BJ (cell line): ENCODE measurements around the gene SLC33A1. TPM values are rescaled to one million over a fixed set of nuclear protein-coding genes. Genes with fewer than 3 reads are reported as not detected.
"Not testable (repeated sequence)": the region's sequence is repeated elsewhere in the genome, so short reads cannot be mapped to it uniquely, and the experiment has no call there.

Experiments used
- CTCF ChIA-PET: fragments of 350-600 bp; formaldehyde crosslinking; extraction: SDS; loops from one replicate; lab custom pipeline; 2021; ENCODE audit warnings: antibody characterized with exemption, inconsistent platforms; lab: Yijun Ruan, JAX
- POLR2A ChIA-PET: fragments of 300-600 bp; sonication (Branson Sonifier 250); formaldehyde crosslinking; extraction: SDS; loops from one replicate; lab custom pipeline; 2021; ENCODE audit warnings: antibody characterized with exemption; lab: Charles Lee
- DNase-seq: peaks from one replicate; pipeline ENCODE4 v3.0.0-alpha.2; 2011; ENCODE audit warnings: low read depth
- H3K27me3 ChIP-seq: 2 replicates; pipeline ENCODE4 v1.6.0; 2011; ENCODE audit warnings: low read length; ENCODE audit not compliant: control insufficient read depth, insufficient read depth
- H3K36me3 ChIP-seq: 2 replicates; pipeline ENCODE4 v1.5.1; 2011; ENCODE audit warnings: low read length; ENCODE audit not compliant: control insufficient read depth, insufficient read depth
- H3K4me3 ChIP-seq: 2 replicates; pipeline ENCODE4 v1.5.1; 2011; ENCODE audit warnings: low read depth, mild to moderate bottlenecking, control low read depth, low read length
- polyA plus RNA-seq: library from polyadenylated mRNA; depleted of rRNA; stranded (reverse); fragments of >200 nt; gene quantifications from 2 replicates; pipeline ENCODE4 v1.2.3, GENCODE V29; 2011
- TF ChIP-seq, protein P1 (sequence below): IDR thresholded peaks from 2 replicates; pipeline ENCODE4 v1.5.1; 2011; ENCODE audit warnings: low read depth, mild to moderate bottlenecking, control low read depth, inconsistent platforms, low read length, moderate library complexity; ENCODE audit not compliant: insufficient read depth

SLC33A1 gene
- polyA plus RNA-seq, 1 experiment: 20.6 TPM

DNA sequence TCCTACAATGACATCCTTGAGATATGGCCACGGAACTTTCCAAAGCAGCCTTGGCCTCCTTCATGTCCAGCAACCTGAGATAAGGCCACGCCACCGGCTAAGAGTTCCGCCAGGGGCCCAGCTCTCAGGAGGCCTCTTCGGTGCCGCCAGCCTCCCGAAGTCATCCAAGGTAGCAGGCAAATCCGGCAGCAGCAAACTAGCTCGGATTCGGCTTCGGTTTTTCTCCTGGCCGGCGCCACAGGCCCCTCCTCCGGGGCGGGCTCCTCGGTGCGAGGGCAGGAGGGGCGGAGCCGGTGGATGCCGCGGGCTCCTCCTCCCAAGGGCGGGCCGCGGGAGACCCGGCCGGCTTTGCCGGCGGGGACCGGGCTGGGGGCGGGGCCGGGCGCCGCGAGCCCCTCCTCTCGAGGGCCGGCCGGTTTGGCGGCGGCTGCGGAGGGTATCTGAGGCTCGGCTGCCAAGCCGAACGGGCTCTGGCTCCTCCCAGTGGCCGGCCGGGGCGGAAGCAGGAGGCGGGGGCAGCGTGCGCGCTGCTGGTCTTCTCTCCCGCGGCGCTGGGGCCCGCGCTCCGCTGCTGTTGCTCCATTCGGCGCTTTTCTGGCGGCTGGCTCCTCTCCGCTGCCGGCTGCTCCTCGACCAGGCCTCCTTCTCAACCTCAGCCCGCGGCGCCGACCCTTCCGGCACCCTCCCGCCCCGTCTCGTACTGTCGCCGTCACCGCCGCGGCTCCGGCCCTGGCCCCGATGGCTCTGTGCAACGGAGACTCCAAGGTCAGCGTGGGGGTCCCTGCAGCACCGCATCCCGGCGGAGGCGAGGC lies 16.1 kb upstream of the SLC33A1 start, which contains the start of gene GMPS:
Gene GMPS, plus strand, starts transcription at position 518 of the 812 bp plus-strand sequence. Its CDS starts 221 bp downstream, at position 739.
- POLR2A ChIA-PET: interaction anchor here (0.6 kb wide), 2 partner anchors 605 to 736 kb away, joined by 3 to 11 read pairs; no protein-coding TSS in a partner anchor
- CTCF ChIA-PET: interaction anchor here (0.7 to 1.2 kb wide), 3 partner anchors 9 to 102 kb away, joined by 3 read pairs; no protein-coding TSS in a partner anchor
- no peaks in the 10 kb centered on the region for H3K36me3 ChIP-seq

DNA sequence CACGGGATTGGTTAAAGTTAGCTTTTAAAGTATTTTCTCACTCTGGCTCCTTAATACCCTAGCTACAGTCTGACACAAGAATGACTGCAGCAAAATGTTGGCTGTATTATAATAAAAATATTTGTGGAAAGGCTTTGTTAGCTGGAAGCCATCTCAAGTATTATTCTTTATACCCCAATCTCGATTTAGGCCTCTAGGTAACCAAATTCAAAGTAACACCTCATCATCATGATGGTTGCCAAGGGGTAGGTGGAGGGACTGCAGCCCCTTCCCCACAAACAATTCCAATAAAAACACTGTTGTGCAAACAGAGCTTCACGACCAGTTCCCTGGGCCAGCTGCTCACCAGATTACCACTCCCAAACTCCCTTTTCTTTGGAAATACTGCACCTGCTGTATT lies 15.5 kb upstream of the SLC33A1 start:
- POLR2A ChIA-PET: interaction anchor here (0.6 kb wide), 2 partner anchors 604 to 736 kb away, joined by 3 to 11 read pairs; no protein-coding TSS in a partner anchor
- TF ChIP-seq, protein P1, sequence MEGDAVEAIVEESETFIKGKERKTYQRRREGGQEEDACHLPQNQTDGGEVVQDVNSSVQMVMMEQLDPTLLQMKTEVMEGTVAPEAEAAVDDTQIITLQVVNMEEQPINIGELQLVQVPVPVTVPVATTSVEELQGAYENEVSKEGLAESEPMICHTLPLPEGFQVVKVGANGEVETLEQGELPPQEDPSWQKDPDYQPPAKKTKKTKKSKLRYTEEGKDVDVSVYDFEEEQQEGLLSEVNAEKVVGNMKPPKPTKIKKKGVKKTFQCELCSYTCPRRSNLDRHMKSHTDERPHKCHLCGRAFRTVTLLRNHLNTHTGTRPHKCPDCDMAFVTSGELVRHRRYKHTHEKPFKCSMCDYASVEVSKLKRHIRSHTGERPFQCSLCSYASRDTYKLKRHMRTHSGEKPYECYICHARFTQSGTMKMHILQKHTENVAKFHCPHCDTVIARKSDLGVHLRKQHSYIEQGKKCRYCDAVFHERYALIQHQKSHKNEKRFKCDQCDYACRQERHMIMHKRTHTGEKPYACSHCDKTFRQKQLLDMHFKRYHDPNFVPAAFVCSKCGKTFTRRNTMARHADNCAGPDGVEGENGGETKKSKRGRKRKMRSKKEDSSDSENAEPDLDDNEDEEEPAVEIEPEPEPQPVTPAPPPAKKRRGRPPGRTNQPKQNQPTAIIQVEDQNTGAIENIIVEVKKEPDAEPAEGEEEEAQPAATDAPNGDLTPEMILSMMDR: no peak
- H3K27me3 ChIP-seq: no peaks in the 10 kb centered on the region
- peak overlapping the region; percentile 34 for H3K4me3 ChIP-seq
- H3K36me3 ChIP-seq: no peaks in the 10 kb centered on the region
- no peak for DNase-seq
- CTCF ChIA-PET: interaction anchor here (0.7 to 1.2 kb wide), 3 partner anchors 8 to 103 kb away, joined by 3 read pairs; no protein-coding TSS in a partner anchor

More for the DNA sequence above, 16.1 kb upstream of the SLC33A1 start, which contains the start of gene GMPS:
- Histone ChIP-seq H3K4me3 (peak within 1 kb of the TSS; percentile 99), H3K27me3 (no peaks in the 10 kb centered on the region)
- DNase-seq: peak; percentile 61
- TF ChIP-seq, protein P1: peak; percentile 14; the same call in 1 of the 2 replicates

- POLR2A ChIA-PET: no interaction called here
- no peaks in the 10 kb centered on the region for H3K27me3 ChIP-seq
- no peak for DNase-seq
- H3K36me3 ChIP-seq: no peaks in the 10 kb centered on the region
- H3K4me3 ChIP-seq: no peak overlapping the region
- TF ChIP-seq, protein P1: no peak
- CTCF ChIA-PET: interaction anchor here (0.9 kb wide), 1 partner anchor 107 kb away, joined by 3 read pairs; no protein-coding TSS in a partner anchor
Observed at GRCh38 chr3:155863072-155863784, 9.0 kb upstream of the SLC33A1 start.

- CTCF ChIA-PET: interaction anchor here (0.9 to 1.0 kb wide), 2 partner anchors 8 to 106 kb away, joined by 3 read pairs; partner anchors contain the start of gene GMPS
- H3K27me3 ChIP-seq, H3K36me3 ChIP-seq, DNase-seq, H3K4me3 ChIP-seq, POLR2A ChIA-PET: not testable (repeated sequence)
Observed at GRCh38 chr3:155862290-155862982, 8.2 kb upstream of the SLC33A1 start.

DNA sequence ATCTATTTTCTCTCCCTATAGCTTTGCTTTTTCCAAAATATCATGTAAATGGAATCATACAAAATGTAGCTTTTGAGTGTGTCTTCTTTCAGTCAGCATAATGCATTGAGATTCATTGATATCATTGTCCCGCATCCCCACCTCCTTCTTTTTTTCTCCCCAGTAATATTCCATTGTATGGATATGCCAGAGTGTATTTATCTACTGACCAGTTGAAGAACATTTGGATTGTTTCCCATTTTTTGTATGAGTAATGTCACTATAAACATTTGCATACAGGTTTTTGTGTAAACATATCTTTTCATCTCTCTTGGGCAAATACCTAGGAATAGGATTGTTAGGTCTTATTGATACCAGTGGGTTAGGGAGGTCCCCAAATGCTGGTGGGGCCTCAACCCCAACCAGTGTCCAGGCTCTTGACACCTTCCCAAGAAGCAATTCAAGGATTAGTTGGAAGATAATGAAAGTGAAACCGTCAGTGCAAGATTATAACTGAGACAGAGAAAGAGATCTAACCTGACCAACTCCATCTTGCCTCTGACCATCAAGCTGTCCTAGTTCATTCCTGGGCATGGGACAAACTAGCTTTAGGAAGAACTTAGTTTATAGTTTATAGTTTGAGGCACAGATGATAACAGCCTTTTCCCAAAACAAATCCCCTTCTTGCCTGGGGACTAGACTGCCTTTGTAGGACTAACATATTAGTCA lies 7.4 kb upstream of the SLC33A1 start:
- no peaks in the 10 kb centered on the region for H3K27me3 ChIP-seq
- no peak for DNase-seq
- no peak overlapping the region for H3K4me3 ChIP-seq
- POLR2A ChIA-PET: no interaction called here
- H3K36me3 ChIP-seq: no peaks in the 10 kb centered on the region
- TF ChIP-seq, protein P1: no peak
- CTCF ChIA-PET: interaction anchor here (1.0 to 1.1 kb wide), 2 partner anchors 8 to 114 kb away, joined by 3 read pairs; partner anchors contain the start of gene GMPS

GRCh38 chr3:155860424-155860823 lies 6.2 kb upstream of the SLC33A1 start:
- CTCF ChIA-PET: interaction anchor here (0.9 kb wide), 1 partner anchor 508 kb away, joined by 3 read pairs; no protein-coding TSS in a partner anchor
- H3K36me3 ChIP-seq, POLR2A ChIA-PET, DNase-seq, H3K27me3 ChIP-seq, H3K4me3 ChIP-seq: not testable (repeated sequence)
